Activated naive CD8-positive, alpha-beta T cell treated with anti-CD3 and anti-CD28 coated beads, Interleukin-2, amount 50 U/mL, for 16 hours (primary cell): ENCODE measurements around the gene GP2.

Experiments
- DNase-seq: peaks from one replicate; pipeline ENCODE4 v3.0.0-alpha.2; 2020; ENCODE audit warnings: low read depth, low spot score

The GP2 gene

GRCh38 chr16:20307240-20307671 is 20.1 kb downstream of the GP2 start:
- no peak for DNase-seq

- no peak for DNase-seq
These were observed 20.9 kb downstream of the GP2 start for GRCh38 chr16:20306401-20306800.

- DNase-seq = no peak
These were observed 24.3 kb downstream of the GP2 start for GRCh38 chr16:20303012-20303411.

- no peak for DNase-seq
These were observed 24.9 kb downstream of the GP2 start for GRCh38 chr16:20302389-20302788.

- no peak for DNase-seq
These were observed 25.5 kb downstream of the GP2 start for GRCh38 chr16:20301840-20302239.

GRCh38 chr16:20300312-20301097 is 26.8 kb downstream of the GP2 start:
- DNase-seq = no peak

- no peak for DNase-seq
These were observed 28.9 kb downstream of the GP2 start for GRCh38 chr16:20298452-20298851.

- DNase-seq = no peak
These were observed 35.8 kb downstream of the GP2 start for GRCh38 chr16:20291208-20292206.

- no peak for DNase-seq
These were observed 37.7 kb downstream of the GP2 start for GRCh38 chr16:20289571-20289970.

- DNase-seq = no peak
These were observed 41.3 kb downstream of the GP2 start for GRCh38 chr16:20285993-20286499.

GRCh38 chr16:20280259-20280658 is 47.1 kb downstream of the GP2 start:
- no peak for DNase-seq

- no peak for DNase-seq
These were observed 55.4 kb downstream of the GP2 start for GRCh38 chr16:20271893-20272292.

GRCh38 chr16:20268409-20268808 is 58.9 kb downstream of the GP2 start:
- DNase-seq = no peak

GRCh38 chr16:20265019-20265418 is 62.3 kb downstream of the GP2 start:
- DNase-seq = no peak

GRCh38 chr16:20263138-20263855 is 64.0 kb downstream of the GP2 start:
- no peak for DNase-seq

- no peak for DNase-seq
These were observed 65.1 kb downstream of the GP2 start for GRCh38 chr16:20262248-20262647.

GRCh38 chr16:20260215-20261009 is 66.9 kb downstream of the GP2 start:
- no peak for DNase-seq
